Erythroblast (primary cell): Measurements from ENCODE around the gene AOAH.

Experiments used
- DNase-seq, 2 experiments: peaks; one replicate each; lab custom pipeline; 2025; lab: John Stamatoyannopoulos, UW
- GATA1 ChIP-seq: IDR thresholded peaks from 2 replicates; pipeline ENCODE4 v1.6.1; 2011; ENCODE audit warnings: low read depth, mild to moderate bottlenecking, control low read depth, low read length, moderate library complexity
- POLR2A ChIP-seq: IDR thresholded peaks from 2 replicates; pipeline ENCODE4 v1.6.1; 2011; ENCODE audit warnings: mild to moderate bottlenecking, low read length

The AOAH gene

DNA sequence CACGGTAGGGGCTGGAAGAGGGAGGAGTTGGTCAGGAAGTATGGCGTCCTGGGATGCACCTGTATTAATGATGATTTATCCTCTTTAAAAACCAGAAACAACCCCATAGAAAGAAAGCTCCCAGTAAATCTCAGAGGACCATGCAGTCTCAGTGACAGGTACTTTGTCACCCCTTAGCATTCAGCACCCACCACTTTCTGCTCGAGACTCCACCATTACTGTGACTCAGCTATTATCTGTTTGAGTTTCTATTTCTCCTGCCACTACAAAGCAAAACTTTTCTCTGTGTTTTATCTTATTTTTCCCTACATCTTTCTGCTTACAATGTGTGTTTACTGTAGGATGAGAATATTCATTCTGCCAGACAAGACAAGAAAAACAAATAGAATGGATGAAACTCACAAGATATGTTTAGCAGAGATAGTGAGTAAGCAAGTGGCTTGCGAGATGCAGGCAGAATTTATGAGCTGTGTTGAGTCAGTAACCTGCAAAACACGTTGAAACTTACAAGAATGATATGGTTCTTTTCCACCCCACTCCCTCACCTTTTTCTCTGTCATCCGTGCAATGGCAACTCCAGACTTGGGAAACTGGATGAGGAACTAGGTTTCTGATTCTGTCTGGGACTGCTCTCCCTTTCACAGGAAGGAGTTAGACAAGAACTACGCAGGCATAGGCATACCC lies 127.1 kb downstream of the AOAH start:
- no peak for TF ChIP-seq GATA1
- TF ChIP-seq POLR2A, result no peak
- DNase-seq, result no peak

GRCh38 chr7:36594445-36594844 lies 129.8 kb downstream of the AOAH start:
- no peak for DNase-seq
- no peak for TF ChIP-seq POLR2A

- no peak for DNase-seq
- TF ChIP-seq GATA1, result no peak
- TF ChIP-seq POLR2A, result no peak
These were observed 132.7 kb downstream of the AOAH start for GRCh38 chr7:36591636-36592035.

DNA sequence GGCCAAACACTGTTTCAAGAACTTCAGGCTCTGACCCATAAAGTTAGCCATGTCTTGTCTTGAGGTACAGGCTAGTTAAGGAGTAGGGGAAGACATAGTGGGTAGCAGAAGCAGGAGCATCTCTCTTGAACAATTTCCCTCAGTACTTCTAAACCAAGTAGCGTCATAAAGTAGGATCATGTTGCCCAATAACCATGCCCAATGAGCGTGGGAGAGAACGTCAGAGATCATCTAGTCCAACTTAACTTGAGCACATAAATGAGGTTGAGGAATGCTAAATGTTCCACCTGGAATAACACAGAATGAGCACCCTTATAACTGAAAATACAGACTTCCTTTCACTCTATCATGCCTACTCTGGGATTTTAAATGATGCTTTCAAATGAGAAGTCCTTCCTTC lies 134.9 kb downstream of the AOAH start:
- DNase-seq, result no peak
- no peak for TF ChIP-seq GATA1
- TF ChIP-seq POLR2A, result no peak

DNA sequence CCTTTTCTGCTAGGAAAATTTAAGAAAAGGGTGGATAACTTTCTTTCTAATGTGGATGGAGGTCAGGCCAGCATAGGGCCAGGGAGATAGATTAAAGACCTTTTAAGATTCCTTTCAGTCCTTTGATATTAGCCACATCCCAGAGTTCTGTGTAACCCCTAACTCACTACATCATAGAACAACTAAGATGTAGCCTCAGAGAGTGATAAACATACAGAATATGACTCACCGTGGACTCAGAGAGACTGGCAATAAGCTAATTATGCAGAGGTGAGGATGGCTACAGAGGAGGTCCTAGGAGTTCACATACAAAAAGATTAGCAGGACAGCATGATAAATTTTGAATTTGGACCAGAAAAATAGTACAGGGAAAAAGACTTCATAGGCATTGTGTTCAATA lies 141.0 kb downstream of the AOAH start:
- no peak for DNase-seq
- TF ChIP-seq GATA1, result no peak

- TF ChIP-seq POLR2A (no peak), GATA1 (no peak)
- no peak for DNase-seq
These were observed 148.5 kb downstream of the AOAH start for GRCh38 chr7:36575832-36576231.

DNA sequence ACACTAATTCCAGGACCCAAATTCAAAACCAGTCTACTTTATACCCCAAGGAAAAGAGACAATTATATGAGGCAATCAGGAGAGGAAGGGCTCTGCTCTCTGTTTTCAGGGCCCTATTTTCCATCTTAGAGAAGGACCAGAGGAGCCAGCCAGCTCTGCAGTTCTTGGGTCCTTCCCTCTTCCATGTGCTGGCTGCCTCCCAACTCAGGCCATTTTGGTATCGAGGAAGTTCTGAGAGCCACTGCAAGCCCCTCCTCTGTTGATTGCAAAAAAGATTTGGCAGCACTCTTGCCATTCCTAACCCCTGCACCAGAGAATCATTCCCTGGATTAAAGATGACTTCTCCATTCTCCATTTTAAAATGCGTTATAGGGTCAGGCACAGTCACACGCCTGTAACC lies 151.2 kb downstream of the AOAH start:
- no peak for DNase-seq

GRCh38 chr7:36571190-36571560 lies 153.1 kb downstream of the AOAH start:
- DNase-seq, result no peak
- no peak for TF ChIP-seq GATA1
- no peak for TF ChIP-seq POLR2A

More for the DNA sequence above, 151.2 kb downstream of the AOAH start:
- no peak for TF ChIP-seq GATA1
- TF ChIP-seq POLR2A, result no peak

DNA sequence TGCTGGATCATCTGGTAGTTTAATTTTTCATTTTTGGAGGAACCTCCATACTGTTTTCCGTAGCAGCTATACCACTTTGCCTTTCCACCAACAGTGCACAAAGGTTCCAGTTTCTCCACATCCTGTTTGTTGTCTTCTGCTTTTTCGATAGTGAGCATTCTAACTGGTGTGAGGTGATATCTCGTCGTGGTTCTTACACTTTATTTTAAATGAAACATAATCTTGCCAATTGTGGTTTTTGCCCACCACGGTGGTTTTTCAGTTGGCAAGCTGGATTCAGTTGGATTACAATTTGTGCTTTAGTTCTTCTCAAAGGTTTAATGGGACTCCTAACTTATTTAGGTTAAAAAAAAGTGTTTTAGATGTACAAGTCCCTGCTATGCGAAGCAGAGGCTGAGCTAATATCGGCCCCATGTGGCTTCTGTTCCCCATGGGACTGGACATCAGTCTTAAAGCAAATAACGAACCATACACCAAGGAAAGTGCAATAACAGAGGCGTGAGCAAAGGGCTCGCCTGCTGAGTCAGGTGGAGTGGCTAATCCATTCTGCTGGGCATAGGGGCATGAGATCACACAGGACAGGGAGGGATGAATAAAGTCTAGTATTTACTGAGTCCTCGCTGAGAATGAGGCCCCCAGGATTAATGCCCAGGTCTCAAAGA lies 153.6 kb downstream of the AOAH start:
- no peak for TF ChIP-seq POLR2A
- TF ChIP-seq GATA1, result no peak
- no peak for DNase-seq

GRCh38 chr7:36568452-36568849 lies 155.8 kb downstream of the AOAH start:
- TF ChIP-seq GATA1 (no peak), POLR2A (no peak)
- no peak for DNase-seq

GRCh38 chr7:36567699-36568451 lies 156.4 kb downstream of the AOAH start:
- DNase-seq, result no peak
- no peak for TF ChIP-seq GATA1
- no peak for TF ChIP-seq POLR2A

- DNase-seq, result no peak
- TF ChIP-seq GATA1 (no peak), POLR2A (no peak)
These were observed 158.4 kb downstream of the AOAH start for GRCh38 chr7:36565792-36566356.

- TF ChIP-seq GATA1 (no peak), POLR2A (no peak)
- DNase-seq, result no peak
These were observed 159.8 kb downstream of the AOAH start for GRCh38 chr7:36564489-36564888.
